Bronchial epithelial cell (primary cell): ENCODE measurements around the gene SH3GLB1. TPM values are rescaled to one million over a fixed set of nuclear protein-coding genes. Genes with fewer than 3 reads are reported as not detected.
"Not testable (repeated sequence)": the region's sequence is repeated elsewhere in the genome, so short reads cannot be mapped to it uniquely, and the experiment has no call there.

ENCODE experiments used
- DNase-seq: peaks from one replicate; pipeline ENCODE4 v3.0.0-alpha.2; 2010; ENCODE audit warnings: low read depth
- FAIRE-seq: peaks from 2 replicates; lab custom pipeline; 2011; peaks lifted over from hg19 to GRCh38; lab: Jason Lieb, UNC
- H3K27me3 ChIP-seq: 2 replicates; pipeline ENCODE4 v1.5.1; 2011; ENCODE audit warnings: low read length; ENCODE audit not compliant: control insufficient read depth, insufficient read depth
- H3K36me3 ChIP-seq: 2 replicates; pipeline ENCODE4 v1.5.1; 2011; ENCODE audit warnings: low read length; ENCODE audit not compliant: control insufficient read depth, insufficient read depth
- H3K4me3 ChIP-seq: 2 replicates; pipeline ENCODE4 v1.5.1; 2011; ENCODE audit warnings: mild to moderate bottlenecking, low read depth, low read length, control low read depth
- total RNA-seq: library from RNA; depleted of rRNA; stranded (reverse); fragments of >200 nt; gene quantifications from 2 replicates; pipeline ENCODE4 v1.2.1, GENCODE V29; 2014
- TF ChIP-seq, protein P1 (sequence below): IDR thresholded peaks from 2 replicates; pipeline ENCODE4 v1.5.1; 2011; ENCODE audit warnings: mild to moderate bottlenecking, moderate library complexity, low read length, control low read depth, inconsistent platforms; ENCODE audit not compliant: insufficient read depth, severe bottlenecking

Gene SH3GLB1
- total RNA-seq: 21.3 and 31.2 TPM in 2 replicates

DNA sequence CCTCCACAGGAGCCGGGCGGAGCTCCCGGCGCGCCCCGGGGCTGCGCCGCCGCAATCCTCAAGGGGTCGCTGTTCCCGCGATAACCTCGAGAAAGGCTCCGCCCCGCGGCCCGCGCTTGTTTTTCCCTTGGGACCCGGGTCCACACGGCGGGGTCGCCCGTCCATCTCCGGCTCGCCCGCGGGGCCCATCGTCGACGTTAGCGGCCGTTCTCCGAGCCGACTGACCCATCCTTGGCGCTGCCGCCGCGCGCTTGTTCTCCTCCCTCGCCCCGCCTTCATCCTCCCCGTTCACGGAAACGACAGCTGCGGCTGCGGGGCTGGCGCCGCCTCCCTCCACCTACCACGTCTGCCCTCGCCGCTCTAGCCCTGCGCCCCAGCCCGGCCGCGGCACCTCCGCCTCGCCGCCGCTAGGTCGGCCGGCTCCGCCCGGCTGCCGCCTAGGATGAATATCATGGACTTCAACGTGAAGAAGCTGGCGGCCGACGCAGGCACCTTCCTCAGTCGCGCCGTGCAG, at the start of gene SH3GLB1:
Gene SH3GLB1 (plus strand): TSS at position 119 of the 514 bp plus-strand sequence. CDS start 324 bp downstream, at position 443.
- no peaks in the 10 kb centered on the region for H3K27me3 ChIP-seq
- no peak for FAIRE-seq
- H3K36me3 ChIP-seq: no peaks in the 10 kb centered on the region
- peak; percentile 74 for DNase-seq
- TF ChIP-seq, protein P1, sequence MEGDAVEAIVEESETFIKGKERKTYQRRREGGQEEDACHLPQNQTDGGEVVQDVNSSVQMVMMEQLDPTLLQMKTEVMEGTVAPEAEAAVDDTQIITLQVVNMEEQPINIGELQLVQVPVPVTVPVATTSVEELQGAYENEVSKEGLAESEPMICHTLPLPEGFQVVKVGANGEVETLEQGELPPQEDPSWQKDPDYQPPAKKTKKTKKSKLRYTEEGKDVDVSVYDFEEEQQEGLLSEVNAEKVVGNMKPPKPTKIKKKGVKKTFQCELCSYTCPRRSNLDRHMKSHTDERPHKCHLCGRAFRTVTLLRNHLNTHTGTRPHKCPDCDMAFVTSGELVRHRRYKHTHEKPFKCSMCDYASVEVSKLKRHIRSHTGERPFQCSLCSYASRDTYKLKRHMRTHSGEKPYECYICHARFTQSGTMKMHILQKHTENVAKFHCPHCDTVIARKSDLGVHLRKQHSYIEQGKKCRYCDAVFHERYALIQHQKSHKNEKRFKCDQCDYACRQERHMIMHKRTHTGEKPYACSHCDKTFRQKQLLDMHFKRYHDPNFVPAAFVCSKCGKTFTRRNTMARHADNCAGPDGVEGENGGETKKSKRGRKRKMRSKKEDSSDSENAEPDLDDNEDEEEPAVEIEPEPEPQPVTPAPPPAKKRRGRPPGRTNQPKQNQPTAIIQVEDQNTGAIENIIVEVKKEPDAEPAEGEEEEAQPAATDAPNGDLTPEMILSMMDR: peak; percentile 97
- peak within 1 kb of the TSS; percentile 93 for H3K4me3 ChIP-seq

GRCh38 chr1:86658381-86658780, 46.0 kb upstream of the SH3GLB1 start:
- not testable (repeated sequence) for H3K27me3 ChIP-seq, FAIRE-seq, H3K36me3 ChIP-seq, DNase-seq, H3K4me3 ChIP-seq

- H3K36me3 ChIP-seq: no peaks in the 10 kb centered on the region
- FAIRE-seq (no peak), DNase-seq (no peak)
- H3K4me3 ChIP-seq: no peak overlapping the region
- H3K27me3 ChIP-seq: no peaks in the 10 kb centered on the region
- TF ChIP-seq, protein P1: no peak
These were observed 38.0 kb upstream of the SH3GLB1 start for GRCh38 chr1:86666368-86666767.

DNA sequence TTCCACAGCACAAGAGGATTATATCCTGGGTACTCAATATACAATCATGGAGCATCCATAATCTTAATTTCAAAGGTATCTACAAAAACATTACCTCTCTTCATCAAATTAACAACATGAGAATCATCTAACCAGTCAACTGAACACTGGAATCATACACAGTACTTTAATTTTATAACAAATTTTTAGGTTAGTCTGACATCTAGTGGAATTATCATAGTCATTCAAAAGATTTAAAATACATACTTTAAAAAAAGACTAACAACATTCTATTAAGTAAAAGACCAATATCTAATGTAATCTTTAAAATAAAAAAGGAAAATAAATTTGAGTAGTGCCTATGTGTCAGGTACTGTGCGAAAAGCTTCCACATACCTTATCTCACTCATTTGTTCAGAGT, 16.8 kb upstream of the SH3GLB1 start:
- DNase-seq: peak; percentile 52
- H3K4me3 ChIP-seq: no peak overlapping the region
- no peaks in the 10 kb centered on the region for H3K27me3 ChIP-seq
- TF ChIP-seq, protein P1: no peak
- FAIRE-seq: no peak
- no peaks in the 10 kb centered on the region for H3K36me3 ChIP-seq

DNA sequence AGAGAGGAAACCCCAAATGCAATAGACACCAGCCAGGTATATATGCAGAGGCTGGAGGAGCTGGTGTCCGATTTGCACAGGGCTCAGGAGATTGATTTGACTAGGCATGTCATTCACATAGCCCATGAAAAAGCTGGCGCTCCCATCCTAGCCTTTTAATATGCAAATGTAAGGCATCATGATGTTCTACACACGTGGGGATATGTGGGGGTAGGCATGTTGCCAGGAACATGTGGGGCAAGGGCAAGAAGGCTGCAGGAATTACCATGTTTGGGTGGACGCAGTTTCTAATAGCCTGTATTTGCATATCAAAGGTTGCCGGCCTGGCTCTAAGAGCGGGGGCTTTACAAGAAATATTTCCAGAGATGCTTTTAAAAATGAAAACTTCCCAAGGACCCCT, 11.7 kb upstream of the SH3GLB1 start:
- DNase-seq (no peak), FAIRE-seq (no peak)
- TF ChIP-seq, protein P1: no peak
- Histone ChIP-seq H3K36me3 (no peaks in the 10 kb centered on the region), H3K27me3 (no peaks in the 10 kb centered on the region), H3K4me3 (no peak overlapping the region)

- FAIRE-seq: no peak
- peak; percentile 64 for DNase-seq
- Histone ChIP-seq H3K36me3 (no peaks in the 10 kb centered on the region), H3K4me3 (no peak overlapping the region), H3K27me3 (no peaks in the 10 kb centered on the region)
- TF ChIP-seq, protein P1: no peak
These were observed 9.0 kb upstream of the SH3GLB1 start for GRCh38 chr1:86695400-86695799.
